ENCODE data around the gene NT5C1A. TPM values are rescaled to one million over a fixed set of nuclear protein-coding genes. Genes with fewer than 3 reads are reported as not detected.

Gene NT5C1A
- total RNA-seq, 1 experiment from 2014 or later = not detected

- no peak overlapping the region for H3K27ac ChIP-seq
- H3K4me3 ChIP-seq = no peak overlapping the region
- no peaks in the 10 kb centered on the region for H3K9me3 ChIP-seq (replicated peaks)
- H3K27me3 ChIP-seq (replicated peaks) = no peaks in the 10 kb centered on the region
- DNase-seq (ENCODE audit: low read depth in 1 of 2, low spot score in 2 of 2) = no peak
- H3K4me1 ChIP-seq (replicated peaks) = peaks cover 44% of the 10 kb centered on the region
- peaks cover 84% of the 10 kb centered on the region for H3K36me3 ChIP-seq
Observed at GRCh38 chr1:39633422-39633821, 38.5 kb downstream of the NT5C1A start.

GRCh38 chr1:39632682-39633417 lies 39.1 kb downstream of the NT5C1A start:
- no peak overlapping the region for H3K4me3 ChIP-seq
- no peak overlapping the region for H3K27ac ChIP-seq
- no peaks in the 10 kb centered on the region for H3K27me3 ChIP-seq (replicated peaks)
- DNase-seq (ENCODE audit: low read depth in 1 of 2, low spot score in 2 of 2) = no peak
- peaks cover 39% of the 10 kb centered on the region for H3K4me1 ChIP-seq (replicated peaks)
- no peaks in the 10 kb centered on the region for H3K9me3 ChIP-seq (replicated peaks)
- H3K36me3 ChIP-seq = peaks cover 84% of the 10 kb centered on the region

- Histone ChIP-seq H3K36me3 (peaks cover 84% of the 10 kb centered on the region), H3K4me1 (replicated peaks) (peaks cover 33% of the 10 kb centered on the region), H3K4me3 (no peak overlapping the region), H3K27ac (no peak overlapping the region), H3K9me3 (replicated peaks) (no peaks in the 10 kb centered on the region), H3K27me3 (replicated peaks) (no peaks in the 10 kb centered on the region)
- DNase-seq (ENCODE audit: low read depth in 1 of 2, low spot score in 2 of 2) = no peak
Observed at GRCh38 chr1:39632323-39632681, 39.6 kb downstream of the NT5C1A start.

GRCh38 chr1:39631361-39632322 lies 40.3 kb downstream of the NT5C1A start:
- Histone ChIP-seq H3K4me1 (replicated peaks) (peaks cover 27% of the 10 kb centered on the region), H3K36me3 (peaks cover 84% of the 10 kb centered on the region), H3K27me3 (replicated peaks) (no peaks in the 10 kb centered on the region), H3K27ac (no peak overlapping the region), H3K9me3 (replicated peaks) (no peaks in the 10 kb centered on the region), H3K4me3 (no peak overlapping the region)
- no peak for DNase-seq (ENCODE audit: low read depth in 1 of 2, low spot score in 2 of 2)

- H3K4me1 ChIP-seq (replicated peaks) = no peaks in the 10 kb centered on the region; the same call in none of the 2 replicates
- no peak overlapping the region for H3K27ac ChIP-seq
- no peaks in the 10 kb centered on the region for H3K27me3 ChIP-seq (replicated peaks)
- H3K9me3 ChIP-seq (replicated peaks) = no peaks in the 10 kb centered on the region
- H3K36me3 ChIP-seq = peaks cover 94% of the 10 kb centered on the region
- no peak for DNase-seq (ENCODE audit: low read depth in 1 of 2, low spot score in 2 of 2)
- no peak overlapping the region for H3K4me3 ChIP-seq
Observed at GRCh38 chr1:39628807-39629350, 43.0 kb downstream of the NT5C1A start.

GRCh38 chr1:39626646-39627045 lies 45.3 kb downstream of the NT5C1A start:
- H3K9me3 ChIP-seq (replicated peaks) = no peaks in the 10 kb centered on the region
- H3K4me3 ChIP-seq = no peak overlapping the region
- H3K27me3 ChIP-seq (replicated peaks) = no peaks in the 10 kb centered on the region
- peaks cover 96% of the 10 kb centered on the region for H3K36me3 ChIP-seq
- no peak overlapping the region for H3K27ac ChIP-seq
- no peaks in the 10 kb centered on the region for H3K4me1 ChIP-seq (replicated peaks)
- no peak for DNase-seq (ENCODE audit: low read depth in 1 of 2, low spot score in 2 of 2)

GRCh38 chr1:39625462-39626273 lies 46.2 kb downstream of the NT5C1A start:
- Histone ChIP-seq H3K4me1 (replicated peaks) (no peaks in the 10 kb centered on the region), H3K36me3 (peaks cover 92% of the 10 kb centered on the region), H3K27me3 (replicated peaks) (no peaks in the 10 kb centered on the region), H3K4me3 (no peak overlapping the region), H3K9me3 (replicated peaks) (no peaks in the 10 kb centered on the region), H3K27ac (no peak overlapping the region)
- no peak for DNase-seq (ENCODE audit: low read depth in 1 of 2, low spot score in 2 of 2)

- Histone ChIP-seq H3K9me3 (replicated peaks) (no peaks in the 10 kb centered on the region), H3K4me3 (no peak overlapping the region), H3K27me3 (replicated peaks) (no peaks in the 10 kb centered on the region), H3K36me3 (peaks cover 87% of the 10 kb centered on the region), H3K4me1 (replicated peaks) (no peaks in the 10 kb centered on the region), H3K27ac (no peak overlapping the region)
- DNase-seq (ENCODE audit: low read depth in 1 of 2, low spot score in 2 of 2) = no peak
Observed at GRCh38 chr1:39625009-39625408, 46.9 kb downstream of the NT5C1A start.

GRCh38 chr1:39623053-39623452 lies 48.9 kb downstream of the NT5C1A start:
- DNase-seq (ENCODE audit: low read depth in 1 of 2, low spot score in 2 of 2) = no peak
- Histone ChIP-seq H3K4me3 (no peak overlapping the region), H3K36me3 (peaks cover 74% of the 10 kb centered on the region), H3K9me3 (replicated peaks) (no peaks in the 10 kb centered on the region), H3K4me1 (replicated peaks) (no peaks in the 10 kb centered on the region), H3K27me3 (replicated peaks) (no peaks in the 10 kb centered on the region), H3K27ac (no peak overlapping the region)

GRCh38 chr1:39622427-39622826 lies 49.5 kb downstream of the NT5C1A start:
- Histone ChIP-seq H3K4me3 (no peak overlapping the region), H3K4me1 (replicated peaks) (no peaks in the 10 kb centered on the region), H3K27ac (no peak overlapping the region), H3K27me3 (replicated peaks) (no peaks in the 10 kb centered on the region), H3K36me3 (peaks cover 67% of the 10 kb centered on the region), H3K9me3 (replicated peaks) (no peaks in the 10 kb centered on the region)
- no peak for DNase-seq (ENCODE audit: low read depth in 1 of 2, low spot score in 2 of 2)

- H3K4me3 ChIP-seq = no peak overlapping the region
- no peaks in the 10 kb centered on the region for H3K4me1 ChIP-seq (replicated peaks)
- no peak for DNase-seq (ENCODE audit: low read depth in 1 of 2, low spot score in 2 of 2)
- H3K27me3 ChIP-seq (replicated peaks) = no peaks in the 10 kb centered on the region
- H3K27ac ChIP-seq = no peak overlapping the region
- H3K9me3 ChIP-seq (replicated peaks) = no peaks in the 10 kb centered on the region
- peaks cover 50% of the 10 kb centered on the region for H3K36me3 ChIP-seq
Observed at GRCh38 chr1:39620659-39621165, 51.2 kb downstream of the NT5C1A start.

- Histone ChIP-seq H3K27ac (no peak overlapping the region), H3K4me1 (replicated peaks) (peaks cover 12% of the 10 kb centered on the region), H3K36me3 (peaks cover 19% of the 10 kb centered on the region), H3K9me3 (replicated peaks) (no peaks in the 10 kb centered on the region), H3K4me3 (no peak overlapping the region), H3K27me3 (replicated peaks) (no peaks in the 10 kb centered on the region)
- DNase-seq (ENCODE audit: low read depth in 1 of 2, low spot score in 2 of 2) = no peak
Observed at GRCh38 chr1:39617488-39618049, 54.3 kb downstream of the NT5C1A start.
